NCI-H526 treated with DMSO at 0.1 percent for 48 hours (cell line): ENCODE results near the gene CA9.

ENCODE experiments used
- DNase-seq: peaks from one replicate; lab custom pipeline; 2025; lab: John Stamatoyannopoulos, UW

CA9 gene

GRCh38 chr9:35717132-35717870 lies 43.6 kb downstream of the CA9 start:
- no peak for DNase-seq

GRCh38 chr9:35718721-35719511 lies 45.2 kb downstream of the CA9 start:
- no peak for DNase-seq

- no peak for DNase-seq
Observed at GRCh38 chr9:35719546-35719945, 45.8 kb downstream of the CA9 start.

DNA sequence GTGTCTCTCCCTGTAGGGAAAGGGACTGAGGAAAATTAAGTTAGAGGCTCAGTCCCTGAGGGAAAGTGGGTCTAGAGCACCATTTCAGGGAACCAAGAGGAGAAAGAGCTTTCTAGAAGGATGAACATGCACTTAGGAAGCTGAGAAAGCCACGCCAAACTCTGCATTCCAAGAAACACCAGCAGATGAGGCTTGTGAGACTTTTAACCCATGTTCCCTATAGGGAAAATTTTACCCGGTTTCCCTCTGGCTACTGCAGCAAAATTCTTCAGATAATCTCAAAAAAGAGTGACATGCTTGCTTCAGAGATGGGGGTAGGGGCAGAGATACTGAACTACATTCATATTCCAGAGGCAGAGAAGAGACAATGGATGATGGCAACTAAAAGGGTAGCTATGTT lies 49.7 kb downstream of the CA9 start:
- DNase-seq: no peak

- DNase-seq: no peak
Observed at GRCh38 chr9:35723908-35724307, 50.2 kb downstream of the CA9 start.

DNA sequence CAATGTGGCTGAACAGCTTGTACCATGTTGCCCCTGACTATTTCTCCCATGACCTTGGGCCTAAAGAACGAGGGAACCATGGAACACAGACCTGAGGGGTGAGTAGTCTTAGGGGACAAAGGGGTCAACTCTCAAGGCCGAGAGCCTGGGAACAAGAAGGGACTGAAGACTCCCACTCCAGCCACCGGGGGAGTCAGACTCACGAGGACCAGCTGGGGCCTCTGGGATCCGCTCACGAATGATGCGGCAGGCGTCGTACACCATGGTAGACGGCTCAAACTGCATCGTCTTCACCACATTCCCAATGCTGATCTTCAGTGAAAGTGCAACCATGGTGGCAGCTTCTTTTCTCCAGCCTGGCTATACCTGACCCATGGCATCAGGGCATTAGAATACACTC lies 51.6 kb downstream of the CA9 start:
- DNase-seq: no peak

GRCh38 chr9:35726931-35727330 lies 53.2 kb downstream of the CA9 start:
- no peak for DNase-seq

GRCh38 chr9:35727676-35728040 lies 53.9 kb downstream of the CA9 start:
- no peak for DNase-seq

DNA sequence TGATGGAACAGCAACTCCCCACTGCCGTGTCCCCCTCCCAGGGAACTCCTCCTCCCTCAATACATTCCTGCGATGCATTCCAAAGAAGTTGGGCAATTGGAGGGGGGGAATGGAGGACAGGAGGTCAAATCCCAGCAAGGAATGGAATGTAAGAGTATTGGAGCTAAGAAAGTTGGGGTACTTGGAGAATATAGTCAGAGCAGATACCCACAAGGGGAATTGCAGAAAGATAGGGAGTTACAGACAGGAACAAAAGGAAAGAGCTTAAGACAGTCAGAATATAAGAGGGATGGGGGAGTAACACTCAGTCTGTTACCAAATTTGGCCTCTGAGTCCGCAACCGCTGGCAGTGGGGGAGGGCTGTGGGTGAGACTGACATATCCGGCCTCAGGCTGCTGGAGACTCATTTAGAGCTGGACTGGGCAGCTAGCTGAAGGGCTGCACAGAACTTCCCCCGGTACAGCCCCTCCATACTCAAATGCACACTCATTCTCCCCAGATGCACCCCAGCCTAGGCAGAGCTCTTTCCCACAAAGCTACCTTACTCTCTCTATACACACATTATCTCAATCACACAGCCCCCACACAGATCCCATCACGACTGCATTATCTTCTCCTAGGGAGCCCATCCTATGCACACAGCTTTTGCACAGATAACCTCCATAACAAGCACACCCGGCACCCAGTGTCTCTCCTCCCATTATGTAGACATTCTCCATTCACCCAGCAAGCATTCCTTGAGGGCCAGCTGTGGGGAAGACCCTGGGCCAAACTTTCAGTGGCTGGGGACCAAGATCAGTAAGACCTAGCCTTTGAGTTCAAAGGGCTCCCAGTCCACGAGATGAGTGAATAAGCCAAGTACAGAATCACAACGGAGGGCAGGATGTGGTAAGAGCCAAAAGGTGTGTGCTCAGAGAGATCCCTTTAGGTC lies 54.6 kb downstream of the CA9 start:
- DNase-seq: no peak

- no peak for DNase-seq
Observed at GRCh38 chr9:35729101-35729500, 55.4 kb downstream of the CA9 start.

- DNase-seq: no peak
Observed at GRCh38 chr9:35729700-35730485, 56.2 kb downstream of the CA9 start.

DNA sequence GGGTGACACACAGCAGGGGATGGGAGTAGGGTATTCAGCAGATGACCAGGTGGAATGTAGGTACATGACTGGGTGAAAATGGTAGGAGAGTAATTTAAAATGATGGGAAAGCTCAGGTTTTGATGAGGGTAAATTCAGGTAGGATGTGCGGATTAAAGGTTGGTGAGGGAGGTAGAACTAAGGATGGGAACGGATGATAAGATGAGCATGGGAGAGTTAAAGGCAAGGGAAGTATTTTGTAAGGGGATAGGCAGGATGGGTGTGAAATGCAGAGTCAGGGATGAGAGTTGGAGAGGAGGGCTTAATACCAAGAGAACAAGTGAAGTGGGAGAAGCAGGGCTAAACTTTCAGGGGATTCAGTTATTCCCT lies 56.7 kb downstream of the CA9 start:
- no peak for DNase-seq
